IPS-11a (cell line): ENCODE results near the gene CHTF18.
"Not testable (repeated sequence)": the region's sequence is repeated elsewhere in the genome, so short reads cannot be mapped to it uniquely, and the experiment has no call there.

Experiments used
- H3K4me3 ChIP-seq: one replicate; pipeline ENCODE4 v1.5.1; 2013; ENCODE audit warnings: low read depth, low read length, control low read depth

Gene CHTF18

GRCh38 chr16:788399-789126, at the start of gene CHTF18:
Gene CHTF18 (plus strand): TSS chr16:788620. CDS start chr16:788685, 65 bp downstream.
- peak within 1 kb of the TSS; percentile 85 for H3K4me3 ChIP-seq

DNA sequence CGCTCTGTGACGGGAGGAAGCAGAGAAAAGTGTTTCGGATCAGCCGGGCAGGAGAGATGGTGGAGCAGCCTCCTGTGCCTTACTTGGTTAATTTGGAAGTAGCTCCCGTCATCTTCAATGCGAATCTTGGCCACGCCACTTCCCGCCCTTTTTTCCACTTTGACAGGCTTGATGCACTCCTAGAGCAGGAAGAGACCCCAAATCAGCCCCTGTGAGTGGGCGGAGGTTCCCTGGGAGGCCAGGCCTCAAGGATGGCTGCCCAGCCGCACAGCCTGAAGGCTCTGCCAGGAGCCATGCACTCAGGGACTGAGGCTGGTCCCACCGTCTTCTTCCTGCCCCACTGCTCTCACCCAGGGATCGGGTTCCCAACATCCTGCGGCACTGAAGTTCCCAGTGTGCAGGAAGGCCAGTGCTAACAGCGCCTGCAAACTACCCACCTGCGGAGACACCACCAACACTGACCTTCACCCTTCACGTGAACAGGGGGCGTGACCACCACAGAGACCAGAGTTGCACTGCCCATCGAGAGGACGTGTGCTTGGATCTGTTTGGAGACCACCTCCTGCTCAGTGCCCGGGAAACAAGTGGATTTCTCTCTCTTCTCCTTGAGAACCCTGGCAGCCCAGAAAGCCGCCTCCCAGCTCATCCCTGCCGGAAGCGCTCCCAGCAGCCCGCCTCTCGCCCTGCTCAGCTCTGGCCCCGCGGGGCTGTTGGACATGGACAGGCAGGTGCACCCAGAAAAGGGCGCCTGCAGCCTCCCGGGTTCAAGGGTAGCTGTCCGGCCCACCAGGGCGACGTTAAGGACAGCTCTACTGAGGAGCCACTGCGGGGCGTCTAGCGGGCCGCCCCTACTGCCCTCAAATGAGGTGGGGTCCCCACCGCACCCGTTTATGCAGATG, 48.6 kb upstream of the CHTF18 start:
- H3K4me3 ChIP-seq, result peak overlapping the region; percentile 67

DNA sequence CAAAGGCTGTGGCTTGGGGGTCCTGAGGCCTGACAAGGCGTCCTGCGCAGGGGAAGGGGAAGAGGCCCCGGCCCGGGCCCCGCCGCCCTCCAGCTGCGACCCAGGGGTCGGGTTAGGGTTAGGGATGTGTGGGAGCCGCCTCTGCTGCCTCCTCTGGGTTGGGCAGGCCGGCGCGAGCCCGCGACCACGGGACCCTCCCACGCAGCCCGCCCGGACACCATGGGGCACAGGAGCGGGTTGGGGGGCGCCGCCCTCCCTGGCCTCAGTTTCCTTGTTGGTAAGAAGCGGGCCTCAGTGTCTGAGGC, 48.0 kb upstream of the CHTF18 start:
- peak overlapping the region; percentile 67 for H3K4me3 ChIP-seq

- H3K4me3 ChIP-seq, result peak within 1 kb of the TSS; percentile 67
These were observed 47.5 kb upstream of the CHTF18 start, which contains the start of gene CIAO3 for GRCh38 chr16:740764-741505. Gene CIAO3 (minus strand): TSS chr16:740997. CDS start chr16:740985, 12 bp downstream.

- H3K4me3 ChIP-seq, result no peak overlapping the region
These were observed 46.3 kb upstream of the CHTF18 start for GRCh38 chr16:741986-742629.

GRCh38 chr16:742894-743293, 45.5 kb upstream of the CHTF18 start:
- H3K4me3 ChIP-seq, result not testable (repeated sequence)

GRCh38 chr16:743794-744500, 44.5 kb upstream of the CHTF18 start:
- H3K4me3 ChIP-seq, result no peak overlapping the region

DNA sequence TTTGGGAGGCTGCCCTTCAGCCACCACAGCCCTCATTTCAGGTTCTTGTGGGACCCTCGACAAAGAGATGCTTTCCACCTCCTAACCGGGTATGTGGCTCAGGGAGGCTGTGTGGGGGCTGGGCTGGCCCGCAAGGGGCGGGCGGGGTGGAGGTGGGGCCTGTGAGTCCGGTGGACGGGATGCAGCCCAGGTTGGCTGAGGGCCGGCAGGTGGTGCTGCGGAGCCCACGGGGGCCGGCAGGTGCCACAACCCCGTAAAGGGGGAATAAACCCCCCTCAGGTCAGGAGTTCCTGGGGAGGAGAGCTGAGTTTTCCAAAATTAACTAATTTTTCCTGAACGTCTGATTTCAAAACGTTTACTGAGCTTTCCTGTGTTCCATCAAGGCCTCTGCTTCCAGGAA, 42.7 kb upstream of the CHTF18 start:
- no peak overlapping the region for H3K4me3 ChIP-seq

GRCh38 chr16:746637-747036, 41.8 kb upstream of the CHTF18 start:
- H3K4me3 ChIP-seq, result no peak overlapping the region

GRCh38 chr16:747978-748746, 40.3 kb upstream of the CHTF18 start:
- H3K4me3 ChIP-seq, result no peak overlapping the region

- H3K4me3 ChIP-seq, result no peak overlapping the region
These were observed 39.4 kb upstream of the CHTF18 start for GRCh38 chr16:749010-749409.

DNA sequence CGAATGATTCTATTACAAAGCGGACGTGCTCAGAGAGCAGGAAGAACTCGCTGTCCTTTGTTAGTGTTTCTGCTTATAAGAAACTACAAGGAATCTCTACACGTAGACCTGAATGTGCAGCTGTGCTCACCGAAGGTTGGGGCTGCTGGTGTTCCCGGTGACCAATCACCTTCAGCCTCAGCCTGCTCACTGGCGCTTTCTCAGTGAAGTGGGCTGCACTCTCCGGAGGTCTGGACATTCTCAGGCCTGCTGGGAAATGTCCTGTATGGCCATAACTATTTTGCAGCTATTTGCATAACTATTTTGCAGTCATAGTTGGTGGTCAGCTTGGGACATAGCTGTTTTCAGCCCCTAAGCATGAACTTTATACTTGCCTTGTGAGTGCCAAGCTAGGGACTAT, 37.9 kb upstream of the CHTF18 start:
- H3K4me3 ChIP-seq, result no peak overlapping the region

GRCh38 chr16:751152-752006, 37.0 kb upstream of the CHTF18 start:
- no peak overlapping the region for H3K4me3 ChIP-seq

DNA sequence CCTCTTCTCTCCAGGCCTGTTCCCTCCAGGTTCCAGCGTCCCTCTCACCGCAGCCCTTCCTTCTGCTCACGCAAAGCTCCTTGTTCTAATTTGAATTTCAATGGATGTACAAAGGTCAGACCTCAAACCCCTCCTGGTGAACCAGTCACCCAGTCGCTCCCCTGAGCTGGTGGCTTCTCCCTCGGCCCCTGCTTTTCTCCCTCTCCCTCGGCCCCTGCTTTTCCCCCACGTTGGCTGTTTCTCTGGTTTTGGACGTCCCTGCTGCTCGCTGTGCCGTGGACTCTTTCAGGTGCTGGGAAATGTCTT, 36.5 kb upstream of the CHTF18 start:
- H3K4me3 ChIP-seq, result no peak overlapping the region

DNA sequence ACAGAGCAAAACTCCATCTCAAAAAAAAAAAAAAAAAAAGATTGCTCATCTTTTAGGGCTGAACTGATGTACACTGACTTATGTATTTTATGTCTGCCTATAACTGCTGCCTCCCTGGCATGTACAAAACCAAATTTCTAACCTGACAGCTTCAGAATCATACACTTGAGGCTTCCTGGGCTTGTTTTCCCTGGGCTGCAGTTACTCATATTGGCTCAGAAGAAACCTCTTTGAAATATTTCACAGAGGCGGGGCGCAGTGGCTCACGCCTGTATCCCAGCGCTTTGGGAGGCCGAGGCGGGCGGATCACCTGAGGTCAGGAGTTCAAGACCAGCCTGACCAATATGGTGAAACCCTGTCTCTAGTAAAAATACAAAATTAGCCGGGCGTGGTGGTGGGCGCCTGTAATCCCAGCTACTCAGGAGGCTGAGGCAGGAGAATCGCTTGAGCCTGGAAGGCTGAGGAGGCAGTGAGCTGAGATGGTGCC, 34.3 kb upstream of the CHTF18 start:
- not testable (repeated sequence) for H3K4me3 ChIP-seq

DNA sequence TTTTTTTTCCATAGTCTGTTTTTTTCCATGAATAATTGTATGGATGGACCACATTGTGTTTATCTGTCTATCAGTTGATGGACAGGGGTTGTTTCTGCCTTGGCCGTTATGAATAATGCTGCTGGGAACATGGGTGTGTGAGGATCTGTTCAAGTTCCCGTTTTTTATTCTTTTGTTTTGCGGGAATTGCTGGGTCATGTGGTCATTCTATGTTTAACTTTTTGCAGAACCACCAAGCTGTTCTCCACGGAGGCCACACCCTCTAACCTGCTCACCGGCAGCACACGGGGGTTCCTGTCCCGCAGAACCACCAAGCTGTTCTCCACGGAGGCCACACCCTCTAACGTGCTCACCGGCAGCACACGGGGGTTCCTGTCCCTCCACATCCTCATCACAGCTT, 33.8 kb upstream of the CHTF18 start:
- no peak overlapping the region for H3K4me3 ChIP-seq

- no peak overlapping the region for H3K4me3 ChIP-seq
These were observed 32.0 kb upstream of the CHTF18 start for GRCh38 chr16:756428-756827.

GRCh38 chr16:759110-759910, 29.1 kb upstream of the CHTF18 start:
- H3K4me3 ChIP-seq, result no peak overlapping the region
